SK-N-SH treated with all-trans-retinoic acid at 6 μM for 48 hours (cell line): ENCODE measurements around the gene FMC1.

Experiments used
- PATZ1 ChIP-seq: fragments of 250-450 bp; sonication (Bioruptor Pico); IDR thresholded peaks from 2 replicates; pipeline ENCODE4 v1.8.0; 2020; ENCODE audit warnings: mild to moderate bottlenecking, moderate library complexity, borderline replicate concordance
- RARB ChIP-seq: fragments of 250-450 bp; sonication (Bioruptor Pico); IDR thresholded peaks from 2 replicates; pipeline ENCODE4 v1.8.0; 2021; ENCODE audit warnings: mild to moderate bottlenecking, moderate library complexity
- SNAI2 ChIP-seq: fragments of 250-450 bp; sonication (Bioruptor Pico); IDR thresholded peaks from 2 replicates; pipeline ENCODE4 v1.5.0; 2020; ENCODE audit warnings: mild to moderate bottlenecking, moderate library complexity
- TOX ChIP-seq: fragments of 250-450 bp; sonication (Bioruptor Pico); IDR thresholded peaks from 2 replicates; pipeline ENCODE4 v1.8.0; 2021; ENCODE audit warnings: mild to moderate bottlenecking, moderate library complexity, borderline replicate concordance

GRCh38 chr7:139354729-139355128 lies 13.6 kb downstream of the FMC1 start:
- no peak for TF ChIP-seq RARB
- TF ChIP-seq SNAI2 = no peak
- TF ChIP-seq TOX (CRISPR knock-in tag) = no peak
- no peak for TF ChIP-seq PATZ1 (CRISPR knock-in tag)
